Stimulated activated CD8-positive, alpha-beta memory T cell treated with anti-CD3 and anti-CD28 coated beads, Interleukin-7, amount 100 ng/mL, for 4 hours (primary cell): Measurements from ENCODE around the gene FGF21.
"Not testable (repeated sequence)": the region's sequence is repeated elsewhere in the genome, so short reads cannot be mapped to it uniquely, and the experiment has no call there.

Experiments
- DNase-seq, 2 donors: peaks; one replicate each; pipeline ENCODE4 v3.0.0-alpha.2; 2020; ENCODE audit warnings: low read depth in 2 of 2

The FGF21 gene

DNA sequence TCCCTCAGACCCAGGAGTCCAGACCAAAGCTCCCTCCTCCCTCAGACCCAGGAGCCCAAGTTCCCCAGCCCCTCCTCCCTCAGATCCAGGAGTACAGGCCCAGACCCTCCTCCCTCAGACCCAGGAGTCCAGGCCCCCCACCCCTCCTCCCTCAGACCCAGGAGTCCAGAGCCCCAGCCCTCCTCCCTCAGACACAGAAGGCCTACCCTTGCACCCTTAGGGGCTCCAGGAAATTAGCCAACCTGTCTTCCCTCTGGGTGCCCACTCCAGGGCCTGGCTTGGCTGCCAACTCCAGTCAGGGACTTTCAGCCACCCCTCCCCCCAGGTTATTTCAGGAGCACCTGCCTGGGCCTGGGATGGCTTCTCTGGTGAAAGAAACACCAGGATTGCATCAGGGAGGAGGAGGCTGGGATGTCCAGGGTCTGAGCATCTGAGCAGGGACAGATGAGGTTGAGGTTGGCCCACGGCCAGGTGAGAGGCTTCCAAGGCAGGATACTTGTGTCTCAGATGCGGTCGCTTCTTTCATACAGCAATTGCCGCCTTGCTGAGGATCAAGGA, at the start of gene FGF21:
TSS of gene FGF21 (plus strand) at position 441 of the 558 bp plus-strand sequence. CDS start 713 bp downstream, outside the sequence.
- no peak for DNase-seq

DNA sequence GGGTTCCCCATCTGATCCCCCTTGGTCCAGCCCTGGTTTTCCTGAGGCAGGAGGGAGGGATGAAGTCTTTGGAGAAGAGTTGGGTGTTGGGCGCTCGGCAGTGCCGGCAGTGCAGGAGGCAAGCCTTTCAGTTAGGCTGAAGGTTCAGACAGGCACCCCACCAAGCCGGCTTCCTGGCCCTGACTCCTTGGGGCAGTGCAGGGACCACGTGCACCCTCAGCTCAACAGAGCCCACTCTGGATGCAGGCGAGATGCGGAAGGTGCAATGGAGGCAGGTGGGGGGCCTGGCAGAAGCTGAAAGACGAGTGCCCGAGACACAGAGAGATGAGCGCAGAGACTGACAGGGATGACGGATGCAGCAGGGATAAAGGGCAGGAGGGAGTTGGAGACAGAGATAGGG, 46.9 kb upstream of the FGF21 start:
- no peak for DNase-seq

DNA sequence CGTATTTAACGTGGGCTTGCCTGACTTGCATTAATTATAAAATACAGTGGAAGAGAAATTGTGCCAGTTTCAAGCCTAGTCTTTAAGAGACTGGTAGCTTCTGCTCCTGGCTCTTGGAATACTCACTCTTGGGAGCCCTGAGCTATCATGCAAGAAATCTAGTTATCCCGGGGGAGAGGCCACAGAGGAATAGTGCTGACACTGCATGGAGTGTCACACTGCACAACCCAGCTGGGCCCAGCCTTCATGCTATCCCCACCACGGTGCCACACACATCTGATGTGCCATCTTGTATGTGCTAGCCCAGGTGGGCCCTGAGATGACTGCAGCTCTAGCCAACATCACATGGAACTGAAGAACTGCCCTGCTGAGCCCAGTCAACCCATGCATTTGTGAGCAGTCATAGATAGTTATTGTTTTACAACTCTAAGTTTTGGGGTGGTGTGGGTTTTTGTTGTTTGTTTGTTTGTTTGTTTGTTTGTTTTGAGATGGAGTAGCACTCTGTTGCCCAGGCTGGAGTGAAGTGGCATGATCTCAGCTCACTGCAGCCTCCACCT, 44.1 kb upstream of the FGF21 start:
- DNase-seq = no peak

DNA sequence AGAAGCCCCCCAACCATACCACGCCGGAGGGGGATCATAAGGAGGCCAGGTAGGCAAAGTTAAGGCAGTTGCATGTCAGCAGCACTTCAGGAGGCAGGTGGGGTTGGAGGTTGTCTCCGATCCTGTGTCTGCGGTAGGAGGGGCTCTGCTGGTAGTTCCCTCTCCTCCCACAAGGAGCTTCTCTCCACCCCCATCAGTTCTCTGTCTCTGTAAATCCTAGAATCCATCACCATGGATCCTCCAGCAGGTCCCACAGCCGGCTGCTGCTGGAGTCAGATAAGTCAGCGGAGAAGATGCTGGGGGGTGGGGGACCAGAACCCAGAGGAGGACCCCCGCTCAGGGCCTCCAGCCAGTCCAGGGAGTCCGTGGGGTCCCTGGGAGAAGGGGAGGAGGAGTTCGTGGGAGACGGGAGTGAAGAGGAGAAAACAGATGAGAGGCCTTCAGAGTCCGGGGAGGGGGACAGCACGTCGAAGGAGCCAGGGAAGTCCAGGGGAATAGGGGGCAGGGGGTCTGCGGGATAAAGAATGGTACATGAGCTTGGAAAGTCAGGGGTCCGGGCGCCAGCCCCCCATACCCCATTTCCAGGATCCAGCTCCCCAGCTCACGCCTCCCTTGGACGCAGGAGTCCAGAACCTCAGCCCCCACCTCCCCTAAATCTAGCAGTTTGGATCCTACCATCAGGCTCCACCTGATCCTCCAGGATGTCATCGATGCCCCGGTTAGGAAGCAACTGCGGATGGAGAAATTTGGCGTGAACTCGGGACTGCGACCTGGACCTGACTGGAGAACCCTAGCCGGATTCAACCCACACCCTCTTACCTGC, 42.1 kb upstream of the FGF21 start:
- DNase-seq = no peak

DNA sequence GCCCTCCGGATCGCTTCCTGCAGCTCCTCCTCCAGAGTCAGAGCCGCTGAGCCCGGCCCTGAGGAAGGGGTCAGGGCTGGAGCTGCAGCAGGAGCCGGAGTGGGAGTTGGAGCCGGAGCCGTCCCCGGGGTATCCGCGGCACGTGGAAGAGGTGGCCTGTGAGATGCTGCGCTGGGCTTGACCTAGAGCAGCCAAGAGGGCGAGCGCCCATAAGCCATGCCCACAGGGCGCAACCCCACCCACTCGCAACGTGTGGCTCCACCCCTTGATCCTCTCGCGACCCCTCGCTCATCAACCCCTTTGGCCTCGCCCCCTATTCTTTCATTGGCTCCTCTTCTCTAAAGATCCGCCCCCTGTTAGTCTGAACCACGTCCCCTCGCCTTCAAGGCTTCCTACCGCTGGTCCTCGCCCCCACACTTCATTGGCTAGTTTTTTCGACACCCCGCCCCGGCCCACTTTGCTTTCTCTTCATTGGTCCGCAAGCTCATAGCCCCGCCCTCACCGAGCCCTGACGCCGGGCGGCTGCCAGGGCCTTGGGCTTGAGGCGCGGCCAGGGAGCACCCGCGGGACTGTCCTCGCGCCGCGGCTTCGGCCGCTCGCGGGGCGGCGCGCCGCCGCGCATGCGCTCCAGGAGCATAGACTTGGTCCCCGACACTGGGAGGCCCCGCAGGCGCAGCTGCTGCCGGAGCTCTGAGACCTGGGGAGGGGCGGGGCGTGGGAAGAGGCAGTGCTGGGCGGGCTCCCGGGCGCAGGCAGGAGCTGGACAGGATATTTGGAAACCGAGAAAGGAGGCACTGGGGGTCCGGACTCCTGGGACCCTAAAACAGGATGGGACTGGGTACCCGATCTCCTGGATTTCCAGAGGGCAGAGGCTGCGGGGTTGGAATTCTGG, 41.2 kb upstream of the FGF21 start:
- DNase-seq = peak; percentile 95

- no peak for DNase-seq
These were observed 40.3 kb upstream of the FGF21 start for GRCh38 chr19:48714759-48715675.

DNA sequence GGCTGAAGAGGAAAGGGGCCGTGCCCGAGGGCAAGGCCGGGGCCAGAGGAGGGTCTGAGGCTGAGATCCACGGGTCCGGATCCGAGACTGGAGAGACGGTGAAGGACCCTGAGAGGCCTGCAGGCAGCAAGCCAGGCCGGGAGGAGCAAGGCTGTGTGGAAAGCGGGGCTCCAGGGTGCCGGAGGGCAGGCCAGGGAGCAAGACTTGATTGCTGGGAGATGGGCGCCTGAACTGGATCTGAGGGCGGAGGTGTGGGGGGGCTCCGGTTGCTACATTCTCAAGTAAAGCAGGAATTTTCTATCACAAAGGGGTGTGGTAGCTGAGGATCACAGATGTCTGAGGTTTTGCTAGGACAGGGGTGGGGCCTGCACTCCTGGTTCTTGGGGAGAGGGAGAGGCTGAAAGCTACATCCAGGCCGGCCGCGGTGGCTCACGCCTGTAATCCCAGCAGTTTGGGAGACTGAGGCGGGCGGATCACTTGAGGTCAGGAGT, 39.6 kb upstream of the FGF21 start:
- DNase-seq = no peak

- DNase-seq = no peak
These were observed 38.6 kb upstream of the FGF21 start for GRCh38 chr19:48716562-48717291.

GRCh38 chr19:48718106-48718505, 37.2 kb upstream of the FGF21 start:
- not testable (repeated sequence) for DNase-seq

- DNase-seq = no peak
These were observed 36.6 kb upstream of the FGF21 start for GRCh38 chr19:48718711-48719231.

- no peak for DNase-seq
These were observed 35.8 kb upstream of the FGF21 start, which contains the start of gene MAMSTR for GRCh38 chr19:48719263-48720171. Gene MAMSTR (minus strand): TSS chr19:48719725. CDS start chr19:48719031, 694 bp downstream.

DNA sequence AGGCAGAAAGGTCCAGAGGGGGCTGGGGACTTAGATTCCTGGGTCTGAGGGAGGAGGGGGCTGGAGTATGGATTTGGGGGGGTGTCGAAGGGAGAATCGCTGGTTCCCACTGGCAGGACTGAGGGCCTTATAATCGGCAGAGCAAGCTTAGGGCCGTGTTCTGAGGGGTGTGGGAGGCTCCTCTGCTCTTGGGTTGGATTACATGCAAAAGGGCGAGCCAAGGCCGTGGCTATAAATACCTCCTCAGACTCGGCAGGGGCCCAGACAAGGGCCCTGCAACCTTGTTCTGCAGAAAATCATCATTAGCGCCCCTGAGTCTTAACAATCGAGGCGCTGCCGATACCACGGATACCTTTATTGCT, 35.1 kb upstream of the FGF21 start:
- no peak for DNase-seq

GRCh38 chr19:48720613-48721296, 34.6 kb upstream of the FGF21 start:
- peak; percentile 82 to 84 for DNase-seq

GRCh38 chr19:48722196-48722708, 33.1 kb upstream of the FGF21 start:
- DNase-seq = no peak

DNA sequence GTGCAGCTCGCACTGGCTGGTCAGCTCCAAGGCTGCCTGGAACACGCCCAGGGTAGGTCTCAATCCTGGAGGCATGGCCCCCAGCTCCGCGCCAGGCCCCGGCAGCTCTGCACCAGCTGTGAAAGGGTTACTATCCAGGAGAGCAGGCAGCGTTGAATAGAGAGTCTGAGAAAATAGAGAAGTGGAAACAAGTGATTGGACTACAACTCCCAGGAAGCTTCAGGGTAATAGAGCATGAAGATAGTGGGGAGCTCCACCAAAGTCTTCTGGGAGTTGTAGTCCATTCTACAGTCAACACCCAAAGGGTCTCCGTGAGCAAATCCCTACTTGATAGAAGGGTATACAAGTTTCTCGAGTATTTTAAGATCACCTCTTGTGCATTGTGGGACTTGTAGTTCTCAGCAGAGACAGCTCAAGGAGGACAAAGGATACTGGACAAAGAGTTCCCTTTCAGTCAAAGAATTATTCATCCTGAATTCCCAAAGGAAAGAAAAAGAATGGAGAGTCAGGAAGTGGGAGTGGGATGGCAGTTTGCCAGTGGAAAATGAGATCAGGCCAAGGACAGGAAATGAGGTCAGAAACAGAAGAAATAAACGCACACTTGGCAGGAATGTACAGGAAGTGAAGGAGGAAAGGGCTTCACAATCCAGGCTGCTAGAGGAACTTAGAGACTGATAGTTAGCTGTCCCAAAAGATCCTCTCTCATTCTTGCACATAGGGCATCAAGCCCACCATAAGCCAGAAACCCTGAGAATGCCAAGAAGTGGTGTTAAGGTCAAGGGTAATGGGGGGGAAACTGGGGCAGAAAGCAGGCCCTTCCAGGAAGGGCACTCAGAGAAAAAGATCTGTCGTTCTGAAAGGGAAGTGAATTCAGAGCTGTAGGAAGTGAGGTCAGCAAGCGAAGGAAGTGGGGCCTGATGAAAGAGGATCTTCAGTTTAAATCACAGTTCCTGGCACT, 30.2 kb upstream of the FGF21 start:
- DNase-seq = no peak

DNA sequence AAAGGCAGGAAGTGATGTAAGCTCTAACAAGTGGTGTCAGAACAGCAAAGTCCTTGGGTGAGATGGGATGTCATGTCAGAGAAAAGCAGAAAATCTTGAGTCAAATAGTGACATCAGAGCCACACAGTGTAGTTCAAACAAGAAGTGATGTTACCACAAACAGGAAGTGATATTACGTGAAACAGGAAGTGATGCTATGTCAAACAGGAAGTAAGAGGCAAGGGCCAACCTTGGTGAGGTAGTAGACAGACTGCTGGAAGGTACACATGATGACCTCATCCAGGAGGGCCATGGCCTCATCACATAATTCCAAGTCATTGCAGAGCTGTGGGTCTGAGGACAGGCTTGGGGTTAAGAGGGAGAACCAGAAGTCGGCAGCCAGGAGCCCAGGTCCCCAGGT, 28.8 kb upstream of the FGF21 start:
- DNase-seq = no peak
